Hepatocyte (in vitro differentiated cells): Measurements from ENCODE around the gene ZNF155.

ENCODE experiments used
- CTCF ChIP-seq: fragments of 200-600 bp; sonication (generic); IDR thresholded peaks from 2 replicates; pipeline ENCODE4 v1.5.1; 2016; ENCODE audit warnings: antibody characterized with exemption, mild to moderate bottlenecking; ENCODE audit not compliant: poor library complexity
- EZH2 ChIP-seq: fragments of 200-600 bp; sonication (generic); IDR thresholded peaks from 2 replicates; pipeline ENCODE4 v1.6.1; 2016; ENCODE audit warnings: antibody characterized with exemption, mild to moderate bottlenecking, borderline replicate concordance
- EZH2phosphoT487 ChIP-seq: fragments of 200-600 bp; sonication (generic); IDR thresholded peaks from one replicate; pipeline ENCODE4 v1.6.1; 2018; ENCODE audit warnings: antibody characterized with exemption, mild to moderate bottlenecking, low read depth, moderate library complexity; ENCODE audit not compliant: unreplicated experiment, severe bottlenecking

- TF ChIP-seq CTCF, result no peak
- no peak for TF ChIP-seq EZH2
- no peak for TF ChIP-seq EZH2phosphoT487
These were observed 37.2 kb downstream of the ZNF155 start for GRCh38 chr19:44021221-44021620.
